Neural cell (in vitro differentiated cells): ENCODE results near the gene PCP2.

Experiments
- EP300 ChIP-seq: fragments of 450-650 bp; conservative IDR thresholded peaks from 2 replicates; pipeline ENCODE4 v1.6.1; 2014; ENCODE audit warnings: antibody characterized with exemption, mild to moderate bottlenecking, moderate library complexity; ENCODE audit not compliant: poor library complexity, severe bottlenecking
- EZH2 ChIP-seq: fragments of 200-600, 300-800 bp; shearing (Covaris generic), sonication (generic); IDR thresholded peaks from 2 replicates; pipeline ENCODE4 v1.6.1; 2014; ENCODE audit warnings: antibody characterized with exemption, low read length, borderline replicate concordance, mild to moderate bottlenecking; ENCODE audit not compliant: insufficient read depth, poor library complexity, severe bottlenecking
- MXI1 ChIP-seq: fragments of 450-650 bp; conservative IDR thresholded peaks from 2 replicates; pipeline ENCODE4 v1.6.1; 2014; ENCODE audit warnings: antibody characterized with exemption, mild to moderate bottlenecking; ENCODE audit not compliant: poor library complexity, severe bottlenecking
- POLR2AphosphoS5 ChIP-seq: IDR thresholded peaks from 2 replicates; pipeline ENCODE4 v1.6.1; 2012
- RAD21 ChIP-seq: fragments of 450-650 bp; conservative IDR thresholded peaks from 2 replicates; pipeline ENCODE4 v1.6.1; 2014; ENCODE audit warnings: antibody characterized with exemption, mild to moderate bottlenecking, moderate library complexity
- TAF1 ChIP-seq: IDR thresholded peaks from 2 replicates; pipeline ENCODE4 v1.6.1; 2012; ENCODE audit warnings: low read depth
- TF ChIP-seq, protein P1 (sequence below): IDR thresholded peaks from 2 replicates; pipeline ENCODE4 v1.6.1; 2012; ENCODE audit warnings: borderline replicate concordance
- TF ChIP-seq, protein P2 (sequence below): fragments of 450-650 bp; IDR thresholded peaks from 2 replicates; pipeline ENCODE4 v1.5.1; 2014; ENCODE audit warnings: antibody characterized with exemption, mild to moderate bottlenecking, moderate library complexity; ENCODE audit not compliant: poor library complexity, severe bottlenecking

DNA sequence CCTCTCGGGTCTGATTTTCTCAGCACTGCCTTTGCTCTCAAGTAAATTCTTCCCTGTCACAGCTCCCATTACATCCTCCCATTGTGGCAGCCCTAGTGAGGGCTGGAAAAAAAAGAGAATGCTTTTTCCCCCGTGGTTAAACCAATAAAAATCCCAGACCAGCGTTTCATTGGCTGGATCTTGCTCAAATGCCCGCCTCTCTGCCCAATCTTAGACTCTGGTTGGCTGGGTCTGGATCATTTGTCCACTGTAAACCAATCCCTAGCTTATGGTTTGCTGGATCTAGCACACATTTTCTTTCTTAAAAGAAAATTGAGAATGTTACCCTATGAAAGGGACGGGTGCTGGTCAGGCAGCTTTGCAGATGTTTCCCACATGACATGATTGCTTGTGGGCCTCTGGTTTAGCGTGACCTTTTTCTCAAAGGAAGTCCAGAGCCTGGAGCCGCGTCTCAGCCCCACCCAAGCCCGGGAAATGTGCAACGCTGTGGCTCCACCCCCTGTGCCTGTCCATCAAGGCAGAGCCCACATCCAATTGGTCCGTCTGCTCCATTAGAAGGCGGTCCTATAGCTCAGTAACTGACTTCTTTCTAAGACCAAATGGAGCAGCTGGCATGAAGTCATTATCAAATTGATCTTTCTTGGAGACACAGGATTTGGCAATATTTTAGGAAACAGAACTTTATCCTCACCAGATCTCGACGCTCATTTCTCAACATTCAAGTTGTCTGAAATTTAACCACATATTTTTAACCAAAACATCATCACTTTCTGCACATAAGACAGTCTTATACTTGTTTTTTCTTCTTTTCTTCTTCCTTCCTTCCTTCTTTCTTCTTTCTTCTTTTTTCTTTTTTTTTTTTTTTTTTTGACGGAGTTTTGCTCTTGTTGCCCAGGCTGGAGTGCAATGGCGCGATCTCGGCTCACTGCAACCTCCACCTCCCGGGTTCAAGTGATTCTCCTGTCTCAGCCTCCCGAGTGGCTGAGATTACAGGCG lies 40.8 kb upstream of the PCP2 start:
- TF ChIP-seq, protein P1, sequence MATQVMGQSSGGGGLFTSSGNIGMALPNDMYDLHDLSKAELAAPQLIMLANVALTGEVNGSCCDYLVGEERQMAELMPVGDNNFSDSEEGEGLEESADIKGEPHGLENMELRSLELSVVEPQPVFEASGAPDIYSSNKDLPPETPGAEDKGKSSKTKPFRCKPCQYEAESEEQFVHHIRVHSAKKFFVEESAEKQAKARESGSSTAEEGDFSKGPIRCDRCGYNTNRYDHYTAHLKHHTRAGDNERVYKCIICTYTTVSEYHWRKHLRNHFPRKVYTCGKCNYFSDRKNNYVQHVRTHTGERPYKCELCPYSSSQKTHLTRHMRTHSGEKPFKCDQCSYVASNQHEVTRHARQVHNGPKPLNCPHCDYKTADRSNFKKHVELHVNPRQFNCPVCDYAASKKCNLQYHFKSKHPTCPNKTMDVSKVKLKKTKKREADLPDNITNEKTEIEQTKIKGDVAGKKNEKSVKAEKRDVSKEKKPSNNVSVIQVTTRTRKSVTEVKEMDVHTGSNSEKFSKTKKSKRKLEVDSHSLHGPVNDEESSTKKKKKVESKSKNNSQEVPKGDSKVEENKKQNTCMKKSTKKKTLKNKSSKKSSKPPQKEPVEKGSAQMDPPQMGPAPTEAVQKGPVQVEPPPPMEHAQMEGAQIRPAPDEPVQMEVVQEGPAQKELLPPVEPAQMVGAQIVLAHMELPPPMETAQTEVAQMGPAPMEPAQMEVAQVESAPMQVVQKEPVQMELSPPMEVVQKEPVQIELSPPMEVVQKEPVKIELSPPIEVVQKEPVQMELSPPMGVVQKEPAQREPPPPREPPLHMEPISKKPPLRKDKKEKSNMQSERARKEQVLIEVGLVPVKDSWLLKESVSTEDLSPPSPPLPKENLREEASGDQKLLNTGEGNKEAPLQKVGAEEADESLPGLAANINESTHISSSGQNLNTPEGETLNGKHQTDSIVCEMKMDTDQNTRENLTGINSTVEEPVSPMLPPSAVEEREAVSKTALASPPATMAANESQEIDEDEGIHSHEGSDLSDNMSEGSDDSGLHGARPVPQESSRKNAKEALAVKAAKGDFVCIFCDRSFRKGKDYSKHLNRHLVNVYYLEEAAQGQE: no peak
- TF ChIP-seq, protein P2, sequence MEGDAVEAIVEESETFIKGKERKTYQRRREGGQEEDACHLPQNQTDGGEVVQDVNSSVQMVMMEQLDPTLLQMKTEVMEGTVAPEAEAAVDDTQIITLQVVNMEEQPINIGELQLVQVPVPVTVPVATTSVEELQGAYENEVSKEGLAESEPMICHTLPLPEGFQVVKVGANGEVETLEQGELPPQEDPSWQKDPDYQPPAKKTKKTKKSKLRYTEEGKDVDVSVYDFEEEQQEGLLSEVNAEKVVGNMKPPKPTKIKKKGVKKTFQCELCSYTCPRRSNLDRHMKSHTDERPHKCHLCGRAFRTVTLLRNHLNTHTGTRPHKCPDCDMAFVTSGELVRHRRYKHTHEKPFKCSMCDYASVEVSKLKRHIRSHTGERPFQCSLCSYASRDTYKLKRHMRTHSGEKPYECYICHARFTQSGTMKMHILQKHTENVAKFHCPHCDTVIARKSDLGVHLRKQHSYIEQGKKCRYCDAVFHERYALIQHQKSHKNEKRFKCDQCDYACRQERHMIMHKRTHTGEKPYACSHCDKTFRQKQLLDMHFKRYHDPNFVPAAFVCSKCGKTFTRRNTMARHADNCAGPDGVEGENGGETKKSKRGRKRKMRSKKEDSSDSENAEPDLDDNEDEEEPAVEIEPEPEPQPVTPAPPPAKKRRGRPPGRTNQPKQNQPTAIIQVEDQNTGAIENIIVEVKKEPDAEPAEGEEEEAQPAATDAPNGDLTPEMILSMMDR: no peak
- no peak for TF ChIP-seq MXI1
- no peak for TF ChIP-seq TAF1
- TF ChIP-seq POLR2AphosphoS5: no peak
- no peak for TF ChIP-seq EZH2
- no peak for TF ChIP-seq EP300
- no peak for TF ChIP-seq RAD21
